HG02870 (cell line): ENCODE data around the gene PTMS.

Source experiments
- ATAC-seq: cut with Tn5 transposase; IDR thresholded peaks from one replicate; pipeline ENCODE4 v1.9.1; 2021; ENCODE audit warnings: mild to moderate bottlenecking, moderate library complexity; ENCODE audit not compliant: unreplicated experiment

The PTMS gene

GRCh38 chr12:6752167-6752920 lies 13.8 kb upstream of the PTMS start:
- no peak for ATAC-seq

GRCh38 chr12:6752921-6753771 lies 13.0 kb upstream of the PTMS start, which contains the start of gene MLF2:
MLF2 (minus strand) TSS chr12:6753141; CDS start chr12:6752334, 807 bp downstream.
- peak; percentile 86 for ATAC-seq

GRCh38 chr12:6753772-6754356 lies 12.3 kb upstream of the PTMS start:
- ATAC-seq: no peak

GRCh38 chr12:6754411-6754810 lies 11.8 kb upstream of the PTMS start:
- ATAC-seq: no peak

- ATAC-seq: no peak
These were observed 9.0 kb upstream of the PTMS start for GRCh38 chr12:6757028-6757690.

- ATAC-seq: no peak
These were observed 7.6 kb upstream of the PTMS start for GRCh38 chr12:6758506-6759095.

- no peak for ATAC-seq
These were observed 6.4 kb upstream of the PTMS start for GRCh38 chr12:6759741-6760140.

- ATAC-seq: no peak
These were observed 2.8 kb upstream of the PTMS start for GRCh38 chr12:6763380-6763779.

- peak; percentile 80 for ATAC-seq
These were observed 1.9 kb upstream of the PTMS start for GRCh38 chr12:6764011-6764828.

- ATAC-seq: no peak
These were observed 1.0 kb upstream of the PTMS start for GRCh38 chr12:6765048-6765633.

GRCh38 chr12:6766651-6767349 lies 637 bp downstream of the PTMS start:
- ATAC-seq: peak; percentile 37

GRCh38 chr12:6767353-6768319 lies 1.5 kb downstream of the PTMS start:
- no peak for ATAC-seq

- ATAC-seq: no peak
These were observed 2.3 kb downstream of the PTMS start for GRCh38 chr12:6768437-6768914.

GRCh38 chr12:6768990-6769389 lies 2.8 kb downstream of the PTMS start:
- no peak for ATAC-seq

- ATAC-seq: no peak
These were observed 3.5 kb downstream of the PTMS start for GRCh38 chr12:6769666-6770065.

GRCh38 chr12:6770094-6770493 lies 3.9 kb downstream of the PTMS start:
- no peak for ATAC-seq

GRCh38 chr12:6770600-6770999 lies 4.4 kb downstream of the PTMS start:
- ATAC-seq: no peak

- no peak for ATAC-seq
These were observed 4.9 kb downstream of the PTMS start for GRCh38 chr12:6771091-6771495.
